Hindlimb muscle (tissue), 1 donor: ENCODE measurements around the gene B3GALT5. TPM values are rescaled to one million over a fixed set of nuclear protein-coding genes. Genes with fewer than 3 reads are reported as not detected.
"Not testable (repeated sequence)": the region's sequence is repeated elsewhere in the genome, so short reads cannot be mapped to it uniquely, and the experiment has no call there.

Experiments
- DNase-seq: peaks from one replicate; pipeline ENCODE4 v3.0.0-alpha.2; 2013
- polyA plus RNA-seq: library from polyadenylated mRNA; unstranded; fragments of 120-200 nt; gene quantifications from one replicate; pipeline ENCODE4 v1.2.1, GENCODE V29; 2013; ENCODE audit not compliant: insufficient read length

B3GALT5 gene
- polyA plus RNA-seq, 1 donor, result 0.37 TPM

GRCh38 chr21:39668369-39668768, 55.6 kb downstream of the B3GALT5 start:
- no peak for DNase-seq

- no peak for DNase-seq
These were observed 56.7 kb downstream of the B3GALT5 start for GRCh38 chr21:39669485-39669884.

- DNase-seq, result no peak
These were observed 57.4 kb downstream of the B3GALT5 start for GRCh38 chr21:39669976-39670661.

GRCh38 chr21:39670701-39671100, 58.0 kb downstream of the B3GALT5 start:
- DNase-seq, result no peak

GRCh38 chr21:39671986-39672385, 59.2 kb downstream of the B3GALT5 start:
- DNase-seq, result no peak

GRCh38 chr21:39673163-39673562, 60.4 kb downstream of the B3GALT5 start:
- DNase-seq, result no peak

- DNase-seq, result no peak
These were observed 61.0 kb downstream of the B3GALT5 start for GRCh38 chr21:39673736-39674135.

GRCh38 chr21:39674801-39675200, 62.1 kb downstream of the B3GALT5 start:
- DNase-seq, result no peak

- DNase-seq, result no peak
These were observed 62.9 kb downstream of the B3GALT5 start for GRCh38 chr21:39675590-39675989.

GRCh38 chr21:39675993-39676661, 63.4 kb downstream of the B3GALT5 start:
- peak; percentile 56 for DNase-seq

- no peak for DNase-seq
These were observed 67.5 kb downstream of the B3GALT5 start for GRCh38 chr21:39680216-39680615.

- no peak for DNase-seq
These were observed 68.5 kb downstream of the B3GALT5 start for GRCh38 chr21:39681257-39681656.

- no peak for DNase-seq
These were observed 69.1 kb downstream of the B3GALT5 start for GRCh38 chr21:39681845-39682244.

GRCh38 chr21:39685236-39685635, 72.5 kb downstream of the B3GALT5 start:
- DNase-seq, result no peak

- DNase-seq, result no peak
These were observed 73.3 kb downstream of the B3GALT5 start for GRCh38 chr21:39685991-39686390.

- DNase-seq, result no peak
These were observed 74.1 kb downstream of the B3GALT5 start for GRCh38 chr21:39686646-39687468.

- DNase-seq, result no peak
These were observed 75.3 kb downstream of the B3GALT5 start for GRCh38 chr21:39688010-39688409.

- not testable (repeated sequence) for DNase-seq
These were observed 77.1 kb downstream of the B3GALT5 start for GRCh38 chr21:39689860-39690259.

GRCh38 chr21:39690454-39690853, 77.7 kb downstream of the B3GALT5 start:
- no peak for DNase-seq

- DNase-seq, result no peak
These were observed 82.0 kb downstream of the B3GALT5 start for GRCh38 chr21:39694750-39695149.

GRCh38 chr21:39696196-39696595, 83.5 kb downstream of the B3GALT5 start:
- DNase-seq, result no peak

GRCh38 chr21:39696618-39697017, 83.9 kb downstream of the B3GALT5 start:
- DNase-seq, result no peak

GRCh38 chr21:39700318-39700717, 87.6 kb downstream of the B3GALT5 start:
- no peak for DNase-seq
